HEK293 (cell line): ENCODE results near the gene OR3A1.

ENCODE experiments used
- CTCF ChIP-seq: fragments of 450-650 bp; formaldehyde crosslinking; IDR thresholded peaks from 2 replicates; pipeline ENCODE4 v1.5.1; 2016; ENCODE audit warnings: missing biosample characterization, missing genetic modification characterization
- KLF16 ChIP-seq: fragments of 450-650 bp; formaldehyde crosslinking; IDR thresholded peaks from 2 replicates; pipeline ENCODE4 v1.5.1; 2017; ENCODE audit warnings: missing biosample characterization, missing genetic modification characterization
- ZNF501 ChIP-seq: fragments of 450-650 bp; formaldehyde crosslinking; IDR thresholded peaks from 2 replicates; pipeline ENCODE4 v1.5.1; 2016; ENCODE audit warnings: missing biosample characterization, missing genetic modification characterization
- ZNF510 ChIP-seq: fragments of 450-650 bp; formaldehyde crosslinking; IDR thresholded peaks from 2 replicates; pipeline ENCODE4 v1.5.1; 2018; ENCODE audit warnings: mild to moderate bottlenecking, missing genetic modification characterization, missing biosample characterization; ENCODE audit not compliant: insufficient replicate concordance
- ZNF561 ChIP-seq: fragments of 450-650 bp; IDR thresholded peaks from 2 replicates; pipeline ENCODE4 v1.5.1; 2018; ENCODE audit warnings: missing biosample characterization, missing genetic modification characterization, borderline replicate concordance
- ZNF571 ChIP-seq: fragments of 450-650 bp; formaldehyde crosslinking; IDR thresholded peaks from 2 replicates; pipeline ENCODE4 v1.5.0; 2017; ENCODE audit warnings: missing biosample characterization, missing genetic modification characterization
- ZNF701 ChIP-seq: fragments of 450-650 bp; formaldehyde crosslinking; IDR thresholded peaks from 2 replicates; pipeline ENCODE4 v1.5.1; 2016; ENCODE audit warnings: missing biosample characterization, missing genetic modification characterization
- ZNF777 ChIP-seq: fragments of 450-650 bp; formaldehyde crosslinking; IDR thresholded peaks from 2 replicates; pipeline ENCODE4 v1.5.1; 2017; ENCODE audit warnings: missing biosample characterization, missing genetic modification characterization, borderline replicate concordance
- ZSCAN30 ChIP-seq: fragments of 450-650 bp; IDR thresholded peaks from 2 replicates; pipeline ENCODE4 v1.5.1; 2018; ENCODE audit warnings: missing biosample characterization, mild to moderate bottlenecking, missing genetic modification characterization, moderate library complexity

DNA sequence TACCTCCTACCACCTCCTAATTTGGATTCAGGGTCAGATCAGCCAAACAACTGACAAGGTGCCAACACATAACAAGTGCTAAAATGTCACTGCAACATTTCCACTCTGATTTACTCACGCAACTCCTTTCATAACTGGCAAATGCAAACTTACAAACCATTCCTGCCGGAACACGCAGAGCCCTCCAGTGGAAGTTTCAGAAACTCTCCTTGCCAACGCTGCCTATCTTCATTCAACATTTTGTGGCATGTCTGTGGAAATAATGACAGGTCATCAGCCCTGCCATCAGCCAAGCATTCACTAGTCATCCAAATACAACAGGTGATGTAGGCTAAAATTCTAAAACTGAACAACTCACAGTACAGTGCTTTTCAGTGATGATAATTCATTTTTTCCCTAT, 37.7 kb upstream of the OR3A1 start:
- TF ChIP-seq CTCF, result no peak
- TF ChIP-seq ZNF510 (tag by site-specific recombination), result no peak
- TF ChIP-seq KLF16 (tag by site-specific recombination), result no peak
- no peak for TF ChIP-seq ZNF701 (tag by site-specific recombination)
- no peak for TF ChIP-seq ZNF777
- TF ChIP-seq ZNF501 (tag by site-specific recombination), result no peak
- no peak for TF ChIP-seq ZSCAN30
- TF ChIP-seq ZNF561 (tag by site-specific recombination), result no peak
- no peak for TF ChIP-seq ZNF571
